ENCODE results near the gene POLD4. TPM values are rescaled to one million over a fixed set of nuclear protein-coding genes. Genes with fewer than 3 reads are reported as not detected.

POLD4 gene
- total RNA-seq, 1 experiment from 2014 or later, result 44.2 TPM

GRCh38 chr11:67390947-67391303 is 37.6 kb upstream of the POLD4 start:
- no peak overlapping the region for H2AFZ ChIP-seq (ENCODE audit: low read depth, low read length, poor library complexity, severe bottlenecking)
- peaks cover 0 to 5% of the 10 kb centered on the region in 2 experiments; a peak in 1 of 4 replicates for H3K36me3 ChIP-seq (ENCODE audit: control insufficient read depth in 1 of 2, insufficient read depth in 2 of 2, low read length in 2 of 2)
- ChIA-PET POLR2A (no interaction called here), CTCF (interaction anchor here (0.7 to 2.2 kb wide), 4 partner anchors 9 to 369 kb away, joined by 3 to 17 read pairs (median 10); partner anchors contain the start of gene PPP1CA), RAD21 (ENCODE audit: low non-redundant PET in 1 of 2, low total read pairs in 2 of 2, uncharacterized antibody in 2 of 2, unreplicated experiment in 2 of 2) (no interaction called here)
- peak overlapping the region; percentile 69 for H3K4me3 ChIP-seq (replicated peaks in 1 of 2; ENCODE audit: low read depth in 1 of 2, low read length in 2 of 2)
- no peak for TF ChIP-seq POLR2A (IDR thresholded peaks at IDR 0.05; ENCODE audit: borderline replicate concordance, extremely low read depth, insufficient read depth, insufficient read length)
- no peak for DNase-seq (ENCODE audit: low read depth, low spot score)
- intact Hi-C loops (cut with micrococcal nuclease), result no loop called here
- H3K9me2 ChIP-seq (ENCODE audit: insufficient read depth), result no peaks in the 10 kb centered on the region
- peak; percentile 14 for ATAC-seq
- H3K4me1 ChIP-seq (ENCODE audit: control insufficient read depth in 1 of 2, insufficient read depth in 2 of 2, low read length in 2 of 2), result peaks cover 9 to 34% of the 10 kb centered on the region in 2 experiments
- no peaks in the 10 kb centered on the region for H4K20me1 ChIP-seq (ENCODE audit: insufficient read depth)
- BruUV-seq (replicated peaks), result no TSS peak
- peak overlapping the region; percentile 85 for H3K27ac ChIP-seq (ENCODE audit: low read depth, low read length)
- no peaks in the 10 kb centered on the region for H3K27me3 ChIP-seq (ENCODE audit: insufficient read depth, low read length)
- peak overlapping the region; percentile 83 for H3K9ac ChIP-seq (ENCODE audit: low read length)
- H3K4me2 ChIP-seq (ENCODE audit: low read length), result peak overlapping the region; percentile 96
- no peaks in the 10 kb centered on the region for H3K9me3 ChIP-seq (ENCODE audit: control insufficient read depth in 1 of 2, insufficient read depth in 1 of 2, low read depth in 1 of 2, low read length in 2 of 2)
- peaks cover 14% of the 10 kb centered on the region; the same call in 1 of the 2 replicates for H3K79me2 ChIP-seq (ENCODE audit: insufficient read depth, low read length)

GRCh38 chr11:67389477-67389876 is 36.1 kb upstream of the POLD4 start:
- Histone ChIP-seq H3K27me3 (ENCODE audit: insufficient read depth, low read length) (no peaks in the 10 kb centered on the region), H3K4me2 (ENCODE audit: low read length) (no peak overlapping the region), H3K27ac (ENCODE audit: low read depth, low read length) (peak overlapping the region; percentile 5; the same call in 1 of the 2 replicates), H3K4me3 (replicated peaks in 1 of 2; ENCODE audit: low read depth in 1 of 2, low read length in 2 of 2) (no peak overlapping the region), H3K9me2 (ENCODE audit: insufficient read depth) (no peaks in the 10 kb centered on the region), H3K36me3 (ENCODE audit: control insufficient read depth in 1 of 2, insufficient read depth in 2 of 2, low read length in 2 of 2) (no peaks in the 10 kb centered on the region), H3K9ac (ENCODE audit: low read length) (0 out of 2 replicates have a peak overlapping the region, but pooled peaks have one; percentile 30), H3K79me2 (ENCODE audit: insufficient read depth, low read length) (peaks cover 14% of the 10 kb centered on the region; the same call in 1 of the 2 replicates), H4K20me1 (ENCODE audit: insufficient read depth) (no peaks in the 10 kb centered on the region), H3K4me1 (ENCODE audit: control insufficient read depth in 1 of 2, insufficient read depth in 2 of 2, low read length in 2 of 2) (peaks cover 16 to 45% of the 10 kb centered on the region in 2 experiments), H2AFZ (ENCODE audit: low read depth, low read length, poor library complexity, severe bottlenecking) (no peak overlapping the region), H3K9me3 (ENCODE audit: control insufficient read depth in 1 of 2, insufficient read depth in 1 of 2, low read depth in 1 of 2, low read length in 2 of 2) (no peaks in the 10 kb centered on the region)
- ATAC-seq (peak; percentile 69), DNase-seq (ENCODE audit: low read depth, low spot score) (no peak)
- intact Hi-C loops (cut with micrococcal nuclease), result loop anchor here (1.0 kb wide), 1 partner anchor 117 kb away; no protein-coding TSS in a partner anchor
- BruUV-seq (replicated peaks), result no TSS peak
- TF ChIP-seq JUND (IDR thresholded peaks at IDR 0.05) (no peak), SRF (IDR thresholded peaks at IDR 0.05; ENCODE audit: low read depth) (no peak), RAD21 (IDR thresholded peaks at IDR 0.05; ENCODE audit: low read depth) (peak; percentile 74), YY1 (IDR thresholded peaks at IDR 0.05; ENCODE audit: extremely low read depth, insufficient replicate concordance, low read depth, low read length) (no peak), CTCF (IDR thresholded peaks at IDR 0.05 in 2 of 3, conservative IDR thresholded peaks at IDR 0.05 in 1 of 3; ENCODE audit: borderline replicate concordance in 1 of 3, insufficient read depth in 1 of 3, low read depth in 2 of 3, low read length in 2 of 3) (peak; percentile 66 to 80 (median 75); a peak in 5 of 6 replicates)
- POLR2A ChIA-PET, result no interaction called here
- RAD21 ChIA-PET (ENCODE audit: low non-redundant PET in 1 of 2, low total read pairs in 2 of 2, uncharacterized antibody in 2 of 2, unreplicated experiment in 2 of 2), result interaction anchor here in 1 of 2 experiments (1.5 kb wide), 1 partner anchor 12 kb away, joined by 5 read pairs; the partner anchor contains the start of gene PPP1CA
- CTCF ChIA-PET, result interaction anchor here (0.5 to 1.0 kb wide), 6 partner anchors 9 to 270 kb away, joined by 3 to 5 read pairs (median 4); partner anchors contain the start of gene PPP1CA
